SK-N-MC (cell line): ENCODE results near the gene STK39.

Experiments used
- EZH2 ChIP-seq: fragments of 200-600 bp; sonication (generic); IDR thresholded peaks from one replicate; pipeline ENCODE4 v1.6.1; 2017; ENCODE audit warnings: antibody characterized with exemption
- FOXP2 ChIP-seq: optimal IDR thresholded peaks from 2 replicates; pipeline ENCODE3; 2011; ENCODE audit warnings: mild to moderate bottlenecking, moderate library complexity; ENCODE audit not compliant: insufficient read depth; ENCODE audit errors: extremely low read length, control extremely low read depth
- POLR2AphosphoS5 ChIP-seq: IDR thresholded peaks from 2 replicates; pipeline ENCODE4 v1.6.1; 2012; ENCODE audit warnings: mild to moderate bottlenecking, low read depth, low read length, borderline replicate concordance

DNA sequence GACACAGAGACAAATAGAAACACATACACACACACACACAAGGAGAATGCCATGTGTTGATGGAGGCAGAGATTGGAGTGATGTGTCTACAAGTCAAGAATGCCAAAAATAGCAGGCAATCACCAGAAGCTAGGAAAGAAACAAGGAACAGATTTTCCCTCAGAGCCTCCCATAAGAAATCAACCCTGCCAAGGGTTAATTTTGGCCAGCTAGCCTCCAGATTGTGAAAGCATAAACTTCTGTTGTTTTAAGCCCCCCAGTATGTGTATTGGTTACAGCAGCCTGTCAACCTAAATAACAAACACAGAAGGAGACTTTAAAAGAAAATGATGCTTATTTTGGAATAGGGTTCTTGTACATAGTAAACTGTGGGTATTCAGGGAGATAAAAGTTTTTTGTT is 5.6 kb upstream of the STK39 start:
- no peak for TF ChIP-seq POLR2AphosphoS5
- no peak for TF ChIP-seq FOXP2
- TF ChIP-seq EZH2, result no peak
